ENCODE results near the gene DYRK1A. TPM values are rescaled to one million over a fixed set of nuclear protein-coding genes. Genes with fewer than 3 reads are reported as not detected.

DYRK1A gene
- total and polyA plus RNA-seq, 2 of the 13 experiments (the other 11 are each of a cell fraction or from before 2014, with no cell fraction given), result 24.6 to 34.2 TPM

DNA sequence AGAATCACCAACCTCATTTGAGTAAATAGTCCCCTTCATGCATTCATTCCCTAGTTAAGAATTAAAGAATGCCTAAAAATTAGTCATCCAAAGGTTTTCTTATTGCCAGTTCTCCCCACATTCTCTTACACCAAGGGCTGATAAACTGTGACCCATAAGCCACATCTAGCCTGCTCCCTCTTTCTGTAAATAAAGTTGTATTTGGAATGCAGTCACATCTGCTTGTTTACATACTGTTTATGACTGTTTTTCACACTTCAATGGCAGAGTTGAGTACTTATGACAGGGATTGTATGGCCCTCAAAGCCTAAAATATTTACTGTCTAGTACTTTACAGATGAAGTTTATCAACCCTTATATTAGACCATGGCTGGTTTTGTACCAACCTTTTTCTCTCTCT, 16.1 kb upstream of the DYRK1A start:
- Histone ChIP-seq H3K9me3 (ENCODE audit: low read length) (peaks cover 26% of the 10 kb centered on the region), H3K27me3 (ENCODE audit: control insufficient read depth in 1 of 2, insufficient read depth in 2 of 2, low read length in 2 of 2) (peaks cover 0 to 7% of the 10 kb centered on the region in 2 experiments; a peak in 2 of 5 replicates), H3K4me3 (replicated peaks in 1 of 3; ENCODE audit: insufficient read depth in 1 of 3, low read depth in 2 of 3, low read length in 3 of 3) (no peak overlapping the region), H3K36me3 (replicated peaks in 1 of 2; ENCODE audit: control insufficient read depth in 1 of 2, insufficient read depth in 2 of 2, low read length in 2 of 2) (no peaks in the 10 kb centered on the region), H3K4me1 (ENCODE audit: insufficient read depth, low read length) (no peaks in the 10 kb centered on the region), H2AFZ (ENCODE audit: low read length) (no peak overlapping the region), H4K20me1 (ENCODE audit: insufficient read depth, low read length) (no peaks in the 10 kb centered on the region), H3K9ac (ENCODE audit: insufficient read depth, low read depth, low read length) (no peak overlapping the region), H3K27ac (ENCODE audit: extremely low read length, insufficient read depth, low read length) (no peak overlapping the region), H3K79me2 (ENCODE audit: insufficient read depth, low read length) (no peaks in the 10 kb centered on the region), H3K4me2 (ENCODE audit: low read depth, low read length) (no peak overlapping the region)
- ChIA-PET CTCF (ENCODE audit: low intra/inter-chr PET ratio, low total read pairs) (no interaction called here), POLR2A (no interaction called here)
- no peak for DNase-seq (ENCODE audit: low spot score)
- in situ Hi-C loops (cut with HindIII; ENCODE audit: extremely low pct_ligation_motif_present, low pct_unique_long_range_greater_than_20kb), result no loop called here
- no peak for FAIRE-seq
- TF ChIP-seq, protein P1, sequence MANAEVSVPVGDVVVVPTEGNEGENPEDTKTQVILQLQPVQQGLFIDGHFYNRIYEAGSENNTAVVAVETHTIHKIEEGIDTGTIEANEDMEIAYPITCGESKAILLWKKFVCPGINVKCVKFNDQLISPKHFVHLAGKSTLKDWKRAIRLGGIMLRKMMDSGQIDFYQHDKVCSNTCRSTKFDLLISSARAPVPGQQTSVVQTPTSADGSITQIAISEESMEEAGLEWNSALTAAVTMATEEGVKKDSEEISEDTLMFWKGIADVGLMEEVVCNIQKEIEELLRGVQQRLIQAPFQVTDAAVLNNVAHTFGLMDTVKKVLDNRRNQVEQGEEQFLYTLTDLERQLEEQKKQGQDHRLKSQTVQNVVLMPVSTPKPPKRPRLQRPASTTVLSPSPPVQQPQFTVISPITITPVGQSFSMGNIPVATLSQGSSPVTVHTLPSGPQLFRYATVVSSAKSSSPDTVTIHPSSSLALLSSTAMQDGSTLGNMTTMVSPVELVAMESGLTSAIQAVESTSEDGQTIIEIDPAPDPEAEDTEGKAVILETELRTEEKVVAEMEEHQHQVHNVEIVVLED (CRISPR knock-in tag; IDR thresholded peaks at IDR 0.05; ENCODE audit: borderline replicate concordance), result no peak
- TF ChIP-seq JDP2 (CRISPR knock-in tag; IDR thresholded peaks at IDR 0.05; ENCODE audit: borderline replicate concordance) (no peak), HHEX (CRISPR knock-in tag; IDR thresholded peaks at IDR 0.05) (peak; percentile 62; the same call in 1 of the 2 replicates), TBX3 (IDR thresholded peaks at IDR 0.05; ENCODE audit: borderline replicate concordance) (peak; percentile 34; the same call in 1 of the 2 replicates), YEATS4 (CRISPR knock-in tag; IDR thresholded peaks at IDR 0.05; ENCODE audit: borderline replicate concordance) (no peak), ARID2 (CRISPR knock-in tag; IDR thresholded peaks at IDR 0.05; ENCODE audit: borderline replicate concordance) (no peak)
- BruUV-seq (replicated peaks), result no TSS peak
- ATAC-seq, result no peak
- intact Hi-C loops (cut with micrococcal nuclease; ENCODE audit: unreplicated experiment), result no loop called here

DNA sequence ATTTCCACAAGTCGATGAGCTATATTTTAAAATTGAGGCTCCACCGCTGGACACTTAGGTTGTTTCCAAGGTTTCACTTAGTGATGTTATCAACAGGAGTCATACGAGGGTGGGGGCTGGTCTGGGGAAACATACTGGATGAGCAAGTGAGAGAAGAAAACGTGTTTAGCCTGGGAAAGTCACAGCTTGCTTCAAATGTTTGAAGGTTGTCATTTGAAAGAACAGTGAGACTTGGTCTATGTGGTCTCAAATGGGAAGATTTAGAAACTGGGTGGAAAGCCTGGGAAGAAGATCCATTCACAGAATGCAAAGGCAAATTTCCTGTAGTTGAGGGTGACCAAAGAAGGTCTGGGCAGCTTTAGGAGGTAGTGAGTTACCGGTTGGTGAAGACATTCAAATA, 9.9 kb upstream of the DYRK1A start:
- ATAC-seq (no peak), DNase-seq (ENCODE audit: low spot score) (no peak), FAIRE-seq (no peak)
- Histone ChIP-seq H3K27me3 (ENCODE audit: control insufficient read depth in 1 of 2, insufficient read depth in 2 of 2, low read length in 2 of 2) (peaks cover 0 to 18% of the 10 kb centered on the region in 2 experiments; a peak in 2 of 5 replicates), H3K4me1 (ENCODE audit: insufficient read depth, low read length) (peaks cover 12% of the 10 kb centered on the region), H3K79me2 (ENCODE audit: insufficient read depth, low read length) (no peaks in the 10 kb centered on the region), H3K27ac (ENCODE audit: extremely low read length, insufficient read depth, low read length) (no peak overlapping the region), H4K20me1 (ENCODE audit: insufficient read depth, low read length) (no peaks in the 10 kb centered on the region), H3K36me3 (replicated peaks in 1 of 2; ENCODE audit: control insufficient read depth in 1 of 2, insufficient read depth in 2 of 2, low read length in 2 of 2) (no peaks in the 10 kb centered on the region), H3K4me3 (replicated peaks in 1 of 3; ENCODE audit: insufficient read depth in 1 of 3, low read depth in 2 of 3, low read length in 3 of 3) (no peak overlapping the region), H2AFZ (ENCODE audit: low read length) (no peak overlapping the region), H3K4me2 (ENCODE audit: low read depth, low read length) (no peak overlapping the region), H3K9me3 (ENCODE audit: low read length) (no peaks in the 10 kb centered on the region), H3K9ac (ENCODE audit: insufficient read depth, low read depth, low read length) (no peak overlapping the region)
- WGBS (ENCODE audit: low lambda C conversion rate), result 42% methylated on average over 5 of the region's 5 CpGs
- POLR2A ChIA-PET, result no interaction called here
- BruUV-seq (replicated peaks), result no TSS peak
- CTCF ChIA-PET (ENCODE audit: low intra/inter-chr PET ratio, low total read pairs), result no interaction called here
- intact Hi-C loops (cut with micrococcal nuclease; ENCODE audit: unreplicated experiment) (no loop called here), in situ Hi-C loops (cut with HindIII; ENCODE audit: extremely low pct_ligation_motif_present, low pct_unique_long_range_greater_than_20kb) (no loop called here)
- no peak for TF ChIP-seq WIZ (CRISPR knock-in tag; IDR thresholded peaks at IDR 0.05)
- no peak for TF ChIP-seq ZNF841 (CRISPR knock-in tag; IDR thresholded peaks at IDR 0.05; ENCODE audit: borderline replicate concordance)
- TF ChIP-seq SMARCE1 (IDR thresholded peaks at IDR 0.05; ENCODE audit: borderline replicate concordance), result no peak
- TF ChIP-seq AGO1 (IDR thresholded peaks at IDR 0.05; ENCODE audit: low read depth, low read length, poor library complexity, severe bottlenecking), result no peak
- no peak for TF ChIP-seq NONO (IDR thresholded peaks at IDR 0.05)
- TF ChIP-seq NONO (CRISPR knock-in tag; conservative IDR thresholded peaks at IDR 0.05), result no peak
- TF ChIP-seq PAWR (CRISPR knock-in tag; IDR thresholded peaks at IDR 0.05; ENCODE audit: borderline replicate concordance), result no peak
- no peak for TF ChIP-seq ZNF720 (CRISPR knock-in tag; IDR thresholded peaks at IDR 0.05)
- TF ChIP-seq, protein P2, sequence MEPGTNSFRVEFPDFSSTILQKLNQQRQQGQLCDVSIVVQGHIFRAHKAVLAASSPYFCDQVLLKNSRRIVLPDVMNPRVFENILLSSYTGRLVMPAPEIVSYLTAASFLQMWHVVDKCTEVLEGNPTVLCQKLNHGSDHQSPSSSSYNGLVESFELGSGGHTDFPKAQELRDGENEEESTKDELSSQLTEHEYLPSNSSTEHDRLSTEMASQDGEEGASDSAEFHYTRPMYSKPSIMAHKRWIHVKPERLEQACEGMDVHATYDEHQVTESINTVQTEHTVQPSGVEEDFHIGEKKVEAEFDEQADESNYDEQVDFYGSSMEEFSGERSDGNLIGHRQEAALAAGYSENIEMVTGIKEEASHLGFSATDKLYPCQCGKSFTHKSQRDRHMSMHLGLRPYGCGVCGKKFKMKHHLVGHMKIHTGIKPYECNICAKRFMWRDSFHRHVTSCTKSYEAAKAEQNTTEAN (CRISPR knock-in tag; conservative IDR thresholded peaks at IDR 0.05), result no peak
- TF ChIP-seq MBD4 (IDR thresholded peaks at IDR 0.05; ENCODE audit: borderline replicate concordance, low read length), result no peak
- TF ChIP-seq HOXA7 (CRISPR knock-in tag; IDR thresholded peaks at IDR 0.05), result no peak
- TF ChIP-seq HOXA9 (CRISPR knock-in tag; IDR thresholded peaks at IDR 0.05; ENCODE audit: borderline replicate concordance), result no peak
